CD4-positive, alpha-beta T cell treated with Interleukin-6 at 100 ng/mL for 8 hours (primary cell): ENCODE data around the gene CCSER1.
"Not testable (repeated sequence)": the region's sequence is repeated elsewhere in the genome, so short reads cannot be mapped to it uniquely, and the experiment has no call there.

Experiments
- DNase-seq: peaks from one replicate; pipeline ENCODE4 v3.0.0-alpha.2; 2020; ENCODE audit warnings: mixed read lengths, low spot score

CCSER1 gene

GRCh38 chr4:91373546-91373945, 1246.4 kb downstream of the CCSER1 start:
- DNase-seq = no peak

- not testable (repeated sequence) for DNase-seq
These were observed 1278.2 kb downstream of the CCSER1 start for GRCh38 chr4:91405431-91405830.

- DNase-seq = no peak
These were observed 1294.8 kb downstream of the CCSER1 start for GRCh38 chr4:91422011-91422410.

GRCh38 chr4:91426725-91427124, 1299.5 kb downstream of the CCSER1 start:
- DNase-seq = no peak

GRCh38 chr4:91427171-91427570, 1300.0 kb downstream of the CCSER1 start:
- DNase-seq = no peak

- DNase-seq = no peak
These were observed 1307.4 kb downstream of the CCSER1 start for GRCh38 chr4:91434631-91435030.

- DNase-seq = no peak
These were observed 1309.4 kb downstream of the CCSER1 start for GRCh38 chr4:91436556-91436955.

GRCh38 chr4:91447168-91447567, 1320.0 kb downstream of the CCSER1 start:
- DNase-seq = no peak

GRCh38 chr4:91448668-91449330, 1321.6 kb downstream of the CCSER1 start:
- DNase-seq = no peak

- no peak for DNase-seq
These were observed 1326.9 kb downstream of the CCSER1 start for GRCh38 chr4:91454111-91454510.

GRCh38 chr4:91462566-91462965, 1335.4 kb downstream of the CCSER1 start:
- DNase-seq = not testable (repeated sequence)

- DNase-seq = no peak
These were observed 1343.5 kb downstream of the CCSER1 start for GRCh38 chr4:91470671-91471070.

GRCh38 chr4:91471280-91471679, 1344.1 kb downstream of the CCSER1 start:
- no peak for DNase-seq

GRCh38 chr4:91472046-91472445, 1344.9 kb downstream of the CCSER1 start:
- DNase-seq = no peak

- no peak for DNase-seq
These were observed 1358.2 kb downstream of the CCSER1 start for GRCh38 chr4:91485415-91485814.

- DNase-seq = no peak
These were observed 1361.8 kb downstream of the CCSER1 start for GRCh38 chr4:91488946-91489345.

- DNase-seq = no peak
These were observed 1370.7 kb downstream of the CCSER1 start for GRCh38 chr4:91497892-91498291.

GRCh38 chr4:91502365-91502764, 1375.2 kb downstream of the CCSER1 start:
- DNase-seq = no peak

GRCh38 chr4:91513326-91513725, 1386.1 kb downstream of the CCSER1 start:
- DNase-seq = no peak

- no peak for DNase-seq
These were observed 1392.0 kb downstream of the CCSER1 start for GRCh38 chr4:91519155-91519554.

GRCh38 chr4:91525621-91526020, 1398.4 kb downstream of the CCSER1 start:
- no peak for DNase-seq

GRCh38 chr4:91527056-91527455, 1399.9 kb downstream of the CCSER1 start:
- DNase-seq = no peak

GRCh38 chr4:91567594-91567993, 1440.4 kb downstream of the CCSER1 start:
- DNase-seq = no peak

- no peak for DNase-seq
These were observed 1450.7 kb downstream of the CCSER1 start for GRCh38 chr4:91577864-91578263.
